HepG2 (cell line): ENCODE results near the gene GNPAT. TPM values are rescaled to one million over a fixed set of nuclear protein-coding genes. Genes with fewer than 3 reads are reported as not detected.

Source experiments
- CBFB ChIP-seq: sonication (generic); formaldehyde crosslinking; IDR thresholded peaks from 2 replicates; pipeline ENCODE4 v1.4.0; 2020; ENCODE audit warnings: missing genetic modification reagents
- GTF2F1 ChIP-seq: fragments of 150-350 bp; IDR thresholded peaks from 2 replicates; pipeline ENCODE4 v1.6.1; 2014; ENCODE audit warnings: low read length
- GTF3A ChIP-seq: sonication (generic); formaldehyde crosslinking; conservative IDR thresholded peaks from 2 replicates; pipeline ENCODE4 v1.4.0; 2020; ENCODE audit warnings: mild to moderate bottlenecking, missing genetic modification reagents
- LCORL ChIP-seq, 2 experiments: fragments of 450-650 bp in 1 of 2; sonication (generic) in 1 of 2; formaldehyde crosslinking in 1 of 2; IDR thresholded peaks; 2 replicates each; pipeline versions ENCODE4 v1.5.0 to v1.6.1; 2017 to 2020; ENCODE audit warnings: antibody characterized with exemption in 1 of 2, missing genetic modification reagents in 1 of 2
- NFRKB ChIP-seq: fragments of 450-650 bp; IDR thresholded peaks from 2 replicates; pipeline ENCODE4 v1.6.1; 2017
- TBL1XR1 ChIP-seq: fragments of 150-350 bp; IDR thresholded peaks from 2 replicates; pipeline ENCODE4 v1.6.1; 2014; ENCODE audit warnings: borderline replicate concordance, low read length; ENCODE audit not compliant: partially characterized antibody
- TEAD3 ChIP-seq: optimal IDR thresholded peaks from 2 replicates; pipeline ENCODE3; 2016; ENCODE audit warnings: borderline replicate concordance
- ZFP41 ChIP-seq: sonication (generic); formaldehyde crosslinking; IDR thresholded peaks from 2 replicates; pipeline ENCODE4 v1.4.0; 2020; ENCODE audit warnings: mild to moderate bottlenecking, missing genetic modification reagents, borderline replicate concordance
- ZNF124 ChIP-seq: sonication (generic); formaldehyde crosslinking; IDR thresholded peaks from 2 replicates; pipeline ENCODE4 v1.4.0; 2020; ENCODE audit warnings: missing genetic modification reagents
- ZNF256 ChIP-seq: sonication (generic); formaldehyde crosslinking; conservative IDR thresholded peaks from 2 replicates; pipeline ENCODE4 v1.4.0; 2020; ENCODE audit warnings: missing genetic modification reagents
- ZNF589 ChIP-seq: sonication (generic); formaldehyde crosslinking; conservative IDR thresholded peaks from 2 replicates; pipeline ENCODE4 v1.8.0; 2022; ENCODE audit warnings: mild to moderate bottlenecking, moderate library complexity, missing genetic modification reagents
- ZSCAN25 ChIP-seq: sonication (generic); formaldehyde crosslinking; IDR thresholded peaks from 2 replicates; pipeline ENCODE4 v1.8.0; 2022; ENCODE audit warnings: mild to moderate bottlenecking, missing genetic modification reagents
- ZSCAN31 ChIP-seq: sonication (generic); formaldehyde crosslinking; IDR thresholded peaks from 2 replicates; pipeline ENCODE4 v1.5.0; 2020; ENCODE audit warnings: low read depth, mild to moderate bottlenecking, missing genetic modification reagents
- polyA plus RNA-seq, 8 experiments: library from polyadenylated mRNA; depleted of rRNA in 3 of 8; stranded (reverse) in 7 of 8; unstranded in 1 of 8; fragments of >200 nt; fragmentation: Illumina TruSeq in 4 of 8; extraction: Trizol in 4 of 8; gene quantifications; 2 replicates each; pipeline versions ENCODE4 v1.2.1 to v1.2.3, GENCODE V29; 2011 to 2016; ENCODE audit warnings: low read depth in 4 of 8, missing spikeins in 1 of 8, mixed read lengths in 1 of 8; ENCODE audit not compliant: insufficient read depth in 1 of 8
- total RNA-seq, 5 experiments: library from RNA; depleted of rRNA; stranded (reverse); fragments of >200 nt; fragmentation: Illumina TruSeq; extraction: Trizol; gene quantifications; 2 replicates each; pipeline ENCODE4 v1.2.3, GENCODE V29; 2016; ENCODE audit warnings: low read depth in 1 of 5
- TF ChIP-seq, protein P1 (sequence below): sonication (generic); formaldehyde crosslinking; conservative IDR thresholded peaks from 2 replicates; pipeline ENCODE4 v1.8.1; 2023; ENCODE audit warnings: missing genetic modification reagents
- TF ChIP-seq, protein P2 (sequence below): sonication (generic); formaldehyde crosslinking; IDR thresholded peaks from 2 replicates; pipeline ENCODE4 v1.5.0; 2020; ENCODE audit warnings: missing genetic modification reagents, mild to moderate bottlenecking, borderline replicate concordance
- TF ChIP-seq, protein P3 (sequence below): sonication (generic); formaldehyde crosslinking; IDR thresholded peaks from 2 replicates; pipeline ENCODE4 v1.8.0; 2022; ENCODE audit warnings: low read depth, missing genetic modification reagents
- TF ChIP-seq, protein P4 (sequence below), 2 experiments: sonication (generic) in 1 of 2; formaldehyde crosslinking in 1 of 2; IDR thresholded peaks; 2 replicates each; pipeline versions ENCODE4 v1.6.1 to v1.9.0; 2014 to 2022; ENCODE audit warnings: antibody characterized with exemption in 1 of 2, borderline replicate concordance in 1 of 2, inconsistent platforms in 1 of 2, low read depth in 1 of 2, missing genetic modification reagents in 1 of 2

The GNPAT gene
- total and polyA plus RNA-seq, 2 of the 13 experiments (the other 11 are each of a cell fraction or from before 2014, with no cell fraction given), result 58.3 to 114 TPM

DNA sequence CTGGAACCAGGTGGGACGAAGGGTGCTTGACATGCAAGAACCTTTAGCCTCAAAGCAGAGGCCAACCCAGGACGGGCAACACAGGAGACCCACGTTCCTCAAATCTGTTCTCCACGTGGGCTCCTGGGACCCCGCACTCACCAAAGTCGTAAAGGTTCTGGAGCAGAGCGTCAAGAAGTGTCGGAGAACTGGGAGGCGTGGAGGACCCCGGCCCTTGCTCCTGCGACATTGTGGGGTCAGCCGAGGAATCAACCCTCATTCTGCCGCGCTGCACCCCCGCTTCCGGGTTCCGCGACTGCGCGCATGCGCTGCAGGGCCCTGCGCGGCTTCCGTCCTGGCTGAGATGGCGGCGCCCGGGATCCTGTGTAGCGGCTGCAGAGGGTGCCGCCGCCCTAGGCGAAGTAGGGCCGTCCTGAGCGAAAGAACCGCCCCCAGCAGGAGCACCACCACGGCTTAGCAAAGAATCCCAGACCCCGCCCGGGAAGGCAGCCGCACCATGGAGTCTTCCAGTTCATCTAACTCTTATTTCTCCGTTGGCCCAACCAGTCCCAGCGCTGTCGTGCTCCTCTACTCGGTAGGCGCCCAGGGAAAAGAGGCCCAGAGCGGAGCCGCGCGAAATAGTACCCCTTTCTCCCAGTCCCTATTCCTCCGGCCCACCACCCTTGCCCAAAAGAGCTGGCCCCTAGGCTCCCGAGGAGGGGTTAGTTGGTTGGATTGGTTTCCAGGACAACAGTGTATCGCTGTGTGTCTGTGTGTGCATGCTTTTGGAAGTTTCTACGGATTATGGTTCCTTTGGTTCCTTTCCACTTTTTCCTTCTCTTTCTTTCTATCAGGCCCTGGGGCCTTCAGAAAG is at the start of gene GNPAT (continued):
- TF ChIP-seq LCORL (IDR thresholded peaks at IDR 0.05) (no peak), LCORL (CRISPR knock-in tag; IDR thresholded peaks at IDR 0.05) (peak; percentile 35; the same call in 1 of the 2 replicates), GTF2F1 (no peak), ZSCAN31 (CRISPR knock-in tag) (peak; percentile 80), ZSCAN25 (CRISPR knock-in tag) (peak; percentile 43; the same call in 1 of the 2 replicates), ZNF589 (CRISPR knock-in tag) (no peak), TEAD3 (CRISPR knock-in tag) (peak; percentile 68), NFRKB (no peak), TBL1XR1 (no peak), ZNF124 (peak; percentile 52; the same call in 1 of the 2 replicates), GTF3A (peak; percentile 67; the same call in 1 of the 2 replicates), CBFB (CRISPR knock-in tag) (peak; percentile 74; the same call in 1 of the 2 replicates), ZFP41 (CRISPR knock-in tag) (no peak), ZNF256 (CRISPR knock-in tag) (no peak)
- TF ChIP-seq, protein P1, sequence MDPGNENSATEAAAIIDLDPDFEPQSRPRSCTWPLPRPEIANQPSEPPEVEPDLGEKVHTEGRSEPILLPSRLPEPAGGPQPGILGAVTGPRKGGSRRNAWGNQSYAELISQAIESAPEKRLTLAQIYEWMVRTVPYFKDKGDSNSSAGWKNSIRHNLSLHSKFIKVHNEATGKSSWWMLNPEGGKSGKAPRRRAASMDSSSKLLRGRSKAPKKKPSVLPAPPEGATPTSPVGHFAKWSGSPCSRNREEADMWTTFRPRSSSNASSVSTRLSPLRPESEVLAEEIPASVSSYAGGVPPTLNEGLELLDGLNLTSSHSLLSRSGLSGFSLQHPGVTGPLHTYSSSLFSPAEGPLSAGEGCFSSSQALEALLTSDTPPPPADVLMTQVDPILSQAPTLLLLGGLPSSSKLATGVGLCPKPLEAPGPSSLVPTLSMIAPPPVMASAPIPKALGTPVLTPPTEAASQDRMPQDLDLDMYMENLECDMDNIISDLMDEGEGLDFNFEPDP, result 0 out of 2 replicates have a peak, but pooled peaks have one; percentile 76
- TF ChIP-seq, protein P2, sequence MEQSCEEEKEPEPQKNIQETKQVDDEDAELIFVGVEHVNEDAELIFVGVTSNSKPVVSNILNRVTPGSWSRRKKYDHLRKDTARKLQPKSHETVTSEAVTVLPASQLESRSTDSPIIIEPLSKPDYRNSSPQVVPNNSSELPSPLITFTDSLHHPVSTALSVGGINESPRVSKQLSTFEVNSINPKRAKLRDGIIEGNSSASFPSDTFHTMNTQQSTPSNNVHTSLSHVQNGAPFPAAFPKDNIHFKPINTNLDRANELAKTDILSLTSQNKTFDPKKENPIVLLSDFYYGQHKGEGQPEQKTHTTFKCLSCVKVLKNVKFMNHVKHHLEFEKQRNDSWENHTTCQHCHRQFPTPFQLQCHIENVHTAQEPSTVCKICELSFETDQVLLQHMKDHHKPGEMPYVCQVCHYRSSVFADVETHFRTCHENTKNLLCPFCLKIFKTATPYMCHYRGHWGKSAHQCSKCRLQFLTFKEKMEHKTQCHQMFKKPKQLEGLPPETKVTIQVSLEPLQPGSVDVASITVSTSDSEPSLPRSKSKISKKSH, result peak; percentile 43; the same call in 1 of the 2 replicates
- TF ChIP-seq, protein P3, sequence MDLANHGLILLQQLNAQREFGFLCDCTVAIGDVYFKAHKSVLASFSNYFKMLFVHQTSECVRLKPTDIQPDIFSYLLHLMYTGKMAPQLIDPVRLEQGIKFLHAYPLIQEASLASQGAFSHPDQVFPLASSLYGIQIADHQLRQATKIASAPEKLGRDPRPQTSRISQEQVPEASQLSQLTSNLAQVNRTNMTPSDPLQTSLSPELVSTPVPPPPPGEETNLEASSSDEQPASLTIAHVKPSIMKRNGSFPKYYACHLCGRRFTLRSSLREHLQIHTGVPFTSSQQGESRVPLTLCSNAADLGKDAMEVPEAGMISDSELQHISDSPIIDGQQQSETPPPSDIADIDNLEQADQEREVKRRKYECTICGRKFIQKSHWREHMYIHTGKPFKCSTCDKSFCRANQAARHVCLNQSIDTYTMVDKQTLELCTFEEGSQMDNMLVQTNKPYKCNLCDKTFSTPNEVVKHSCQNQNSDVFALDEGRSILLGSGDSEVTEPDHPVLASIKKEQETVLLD (CRISPR knock-in tag), result 0 out of 2 replicates have a peak, but pooled peaks have one; percentile 5
- TF ChIP-seq, protein P4, sequence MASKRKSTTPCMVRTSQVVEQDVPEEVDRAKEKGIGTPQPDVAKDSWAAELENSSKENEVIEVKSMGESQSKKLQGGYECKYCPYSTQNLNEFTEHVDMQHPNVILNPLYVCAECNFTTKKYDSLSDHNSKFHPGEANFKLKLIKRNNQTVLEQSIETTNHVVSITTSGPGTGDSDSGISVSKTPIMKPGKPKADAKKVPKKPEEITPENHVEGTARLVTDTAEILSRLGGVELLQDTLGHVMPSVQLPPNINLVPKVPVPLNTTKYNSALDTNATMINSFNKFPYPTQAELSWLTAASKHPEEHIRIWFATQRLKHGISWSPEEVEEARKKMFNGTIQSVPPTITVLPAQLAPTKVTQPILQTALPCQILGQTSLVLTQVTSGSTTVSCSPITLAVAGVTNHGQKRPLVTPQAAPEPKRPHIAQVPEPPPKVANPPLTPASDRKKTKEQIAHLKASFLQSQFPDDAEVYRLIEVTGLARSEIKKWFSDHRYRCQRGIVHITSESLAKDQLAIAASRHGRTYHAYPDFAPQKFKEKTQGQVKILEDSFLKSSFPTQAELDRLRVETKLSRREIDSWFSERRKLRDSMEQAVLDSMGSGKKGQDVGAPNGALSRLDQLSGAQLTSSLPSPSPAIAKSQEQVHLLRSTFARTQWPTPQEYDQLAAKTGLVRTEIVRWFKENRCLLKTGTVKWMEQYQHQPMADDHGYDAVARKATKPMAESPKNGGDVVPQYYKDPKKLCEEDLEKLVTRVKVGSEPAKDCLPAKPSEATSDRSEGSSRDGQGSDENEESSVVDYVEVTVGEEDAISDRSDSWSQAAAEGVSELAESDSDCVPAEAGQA (IDR thresholded peaks at IDR 0.05; ENCODE audit: low read depth), result 0 out of 2 replicates have a peak, but pooled peaks have one; percentile 28
- TF ChIP-seq, protein P4 (CRISPR knock-in tag; IDR thresholded peaks at IDR 0.05; ENCODE audit: borderline replicate concordance), result peak; percentile 34; the same call in 1 of the 2 replicates
